Loucy (cell line): Measurements from ENCODE around the gene HIVEP1.

Experiments
- CTCF ChIP-seq: fragments of 200-600 bp; sonication (generic); conservative IDR thresholded peaks from 2 replicates; pipeline ENCODE4 v1.5.1; 2014; ENCODE audit warnings: mild to moderate bottlenecking, antibody characterized with exemption, low read length
- EZH2phosphoT487 ChIP-seq: fragments of 200-600 bp; IDR thresholded peaks from 2 replicates; pipeline ENCODE4 v1.6.1; 2018; ENCODE audit warnings: antibody characterized with exemption, mild to moderate bottlenecking, moderate library complexity, borderline replicate concordance

DNA sequence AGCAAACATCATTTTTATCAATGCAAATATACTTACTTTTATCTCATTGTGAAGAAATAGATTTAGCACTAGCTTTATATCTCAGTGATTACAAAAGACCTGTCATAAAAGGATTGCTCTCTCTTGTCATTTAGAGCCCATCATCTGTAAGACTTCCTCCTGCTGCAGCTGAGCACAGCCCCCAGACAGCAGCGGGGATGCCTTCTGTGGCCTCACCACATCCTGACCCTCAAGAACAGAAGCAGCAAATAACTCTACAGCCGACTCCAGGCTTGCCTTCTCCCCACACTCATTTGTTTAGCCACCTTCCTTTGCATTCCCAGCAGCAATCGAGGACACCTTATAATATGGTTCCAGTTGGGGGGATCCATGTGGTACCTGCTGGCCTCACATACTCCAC, 151.0 kb downstream of the HIVEP1 start:
- TF ChIP-seq CTCF (no peak), EZH2phosphoT487 (no peak)
